Heart left ventricle (tissue), 16 donors: ENCODE data around the gene TIMM8B. TPM values are rescaled to one million over a fixed set of nuclear protein-coding genes. Genes with fewer than 3 reads are reported as not detected.

Experiments
- ATAC-seq, 4 donors: fragments of 200-7000 bp; cut with Tn5 transposase; one replicate each; pipeline ENCODE4 v1.9.1; 2020 to 2022; ENCODE audit warnings: moderate library complexity in 4 of 4, mild to moderate bottlenecking in 3 of 4, moderate number of reproducible peaks in 1 of 4
- DNase-seq, 5 donors: peaks; one replicate each; pipeline ENCODE4 v3.0.0-alpha.2; 2020
- H3K27ac ChIP-seq, 12 donors: fragments of 200-600 bp; sonication (generic) in 4 of 12; one replicate each; pipeline versions ENCODE4 v1.5.0 to v1.8.0; 2016 to 2022; ENCODE audit warnings: mild to moderate bottlenecking in 2 of 12
- H3K27me3 ChIP-seq, 9 donors: fragments of 200-600 bp; sonication (generic) in 2 of 9; one replicate each; pipeline versions ENCODE4 v1.5.1 to v1.8.0; 2016 to 2022; ENCODE audit warnings: mild to moderate bottlenecking in 3 of 9
- H3K36me3 ChIP-seq, 9 donors: fragments of 200-600 bp; sonication (generic) in 2 of 9; one replicate each; pipeline versions ENCODE4 v1.5.0 to v1.8.0; 2018 to 2022; ENCODE audit warnings: mild to moderate bottlenecking in 2 of 9
- H3K4me1 ChIP-seq, 12 donors: fragments of 200-600 bp; sonication (generic) in 4 of 12; one replicate each; pipeline versions ENCODE4 v1.5.0 to v1.8.0; 2016 to 2022; ENCODE audit warnings: mild to moderate bottlenecking in 3 of 12
- H3K4me3 ChIP-seq, 12 donors: fragments of 200-600 bp; sonication (generic) in 4 of 12; one replicate each; pipeline versions ENCODE4 v1.5.0 to v1.8.0; 2017 to 2022; ENCODE audit warnings: mild to moderate bottlenecking in 9 of 12, moderate library complexity in 4 of 12
- H3K9me3 ChIP-seq, 12 donors: fragments of 200-600 bp; sonication (generic) in 4 of 12; one replicate each; pipeline versions ENCODE4 v1.5.0 to v1.8.0; 2016 to 2022; ENCODE audit warnings: mild to moderate bottlenecking in 1 of 12
- POLR2A ChIP-seq, 2 donors: fragments of 450-650 bp; IDR thresholded peaks; one replicate each; pipeline ENCODE4 v1.6.1; 2017; ENCODE audit warnings: antibody characterized with exemption in 2 of 2, mild to moderate bottlenecking in 2 of 2, moderate library complexity in 2 of 2
- WGBS, 4 donors: extraction: QIAGEN DNeasy Blood & Tissue Kit in 2 of 4; methylation state at CpG; one replicate each; pipeline versions ENCODE4 v1.1.5 to v1.1.7; 2013 to 2018; 5-methylcytosine and 5-hydroxymethylcytosine counted together
- intact Hi-C, 10 donors: fragments of 100-400 bp; cut with DNase I; formaldehyde crosslinking; loops; one replicate each; pipeline versions ENCODE4 v1.11.1 to v1.14.2; 2022
- polyA plus RNA-seq, 2 donors: library from polyadenylated mRNA; stranded (reverse); fragments of 200-250 nt; gene quantifications; one replicate each; pipeline ENCODE4 v1.2.3, GENCODE V29; 2013
- total RNA-seq, 9 donors: library from RNA; depleted of rRNA in 2 of 9; stranded (reverse); fragments of >200 nt in 2 of 9; fragmentation: NEBNext Ultra II Directional in 3 of 9; extraction: Animal tissue kit (Norgen Biotek cat#: 25700) in 3 of 9; gene quantifications; one replicate each; pipeline versions ENCODE4 v1.1.0 to v1.2.4, GENCODE V29; 2016 to 2023
- TF ChIP-seq, protein P1 (sequence below), 12 donors: fragments of 200-600 bp; sonication (generic) in 4 of 12; IDR thresholded peaks; one replicate each; pipeline versions ENCODE4 v1.5.0 to v1.8.0; 2018 to 2022; ENCODE audit warnings: antibody characterized with exemption in 12 of 12, mild to moderate bottlenecking in 5 of 12
- donor health status: ischemic (EF 13 %, LVEDD 7.1; RV severe dilation, severe dysfunction).
- donor health status: healthy with polysubstance abuse.
- donor health status: DM: no; HTN: yes; CAD: no.
- donor health status: DM: no; HTN: no; CAD: no.
- donor health status: ischemic (EF 25% LVEDD 6.9; RV normal size, moderate dysfunction).
- donor health status: ischemic (EF 25% LVEDD 5.7; RV mildly dilated, moderate dysfunction).
- donor health status: healthy.
- donor health status: DM: yes; HTN: yes; CAD: no.
- donor health status: ischemic (EF 35%, LVEDD 5.7; RV mildly dilated, moderate dysfunction).
- donor health status: nonischemic (EF 11% LVEDD 7.7; RV severe dilation, severe dysfunction).
- donor health status: DM: yes; HTN: yes; CAD: no.
- donor health status: PGD.
- donor health status: ischemic (EF 29% LVEDD 5.4; RV normal size, mild dysfunction).
- donor health status: nonischemic (EF 23%, LVEDD 6.1; RV moderate dilation, normal function).

Gene TIMM8B
- total and polyA plus RNA-seq, 11 donors, result 113 to 327 (median 149) TPM

GRCh38 chr11:112042961-112043304 is 43.6 kb downstream of the TIMM8B start:
- intact Hi-C loops, result no loop called here

GRCh38 chr11:112042161-112042960 is 44.2 kb downstream of the TIMM8B start:
- ATAC-seq (no peak), DNase-seq (no peak)
- Histone ChIP-seq H3K27ac (no peak overlapping the region), H3K4me1 (peaks cover 0 to 15% (median 0%) of the 10 kb centered on the region in 12 donors), H3K9me3 (peaks cover 0 to 1% (median 0%) of the 10 kb centered on the region in 12 donors), H3K4me3 (no peak overlapping the region), H3K36me3 (peaks cover 0 to 100% (median 85%) of the 10 kb centered on the region in 9 donors), H3K27me3 (no peaks in the 10 kb centered on the region)
- TF ChIP-seq, protein P1, sequence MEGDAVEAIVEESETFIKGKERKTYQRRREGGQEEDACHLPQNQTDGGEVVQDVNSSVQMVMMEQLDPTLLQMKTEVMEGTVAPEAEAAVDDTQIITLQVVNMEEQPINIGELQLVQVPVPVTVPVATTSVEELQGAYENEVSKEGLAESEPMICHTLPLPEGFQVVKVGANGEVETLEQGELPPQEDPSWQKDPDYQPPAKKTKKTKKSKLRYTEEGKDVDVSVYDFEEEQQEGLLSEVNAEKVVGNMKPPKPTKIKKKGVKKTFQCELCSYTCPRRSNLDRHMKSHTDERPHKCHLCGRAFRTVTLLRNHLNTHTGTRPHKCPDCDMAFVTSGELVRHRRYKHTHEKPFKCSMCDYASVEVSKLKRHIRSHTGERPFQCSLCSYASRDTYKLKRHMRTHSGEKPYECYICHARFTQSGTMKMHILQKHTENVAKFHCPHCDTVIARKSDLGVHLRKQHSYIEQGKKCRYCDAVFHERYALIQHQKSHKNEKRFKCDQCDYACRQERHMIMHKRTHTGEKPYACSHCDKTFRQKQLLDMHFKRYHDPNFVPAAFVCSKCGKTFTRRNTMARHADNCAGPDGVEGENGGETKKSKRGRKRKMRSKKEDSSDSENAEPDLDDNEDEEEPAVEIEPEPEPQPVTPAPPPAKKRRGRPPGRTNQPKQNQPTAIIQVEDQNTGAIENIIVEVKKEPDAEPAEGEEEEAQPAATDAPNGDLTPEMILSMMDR (IDR thresholded peaks at IDR 0.05), result no peak
- TF ChIP-seq POLR2A (IDR thresholded peaks at IDR 0.05), result no peak
- 43 to 60% (median 52%) methylated on average over 6 of the region's 6 CpGs for WGBS, 4 donors
- intact Hi-C loops, result no loop called here

More at GRCh38 chr11:112042961-112043304, 43.6 kb downstream of the TIMM8B start:
- 87 to 94% (median 91%) methylated on average over 2 of the region's 2 CpGs for WGBS, 4 donors
- peaks cover 0 to 6% (median 0%) of the 10 kb centered on the region in 12 donors for H3K9me3 ChIP-seq
- ATAC-seq, result no peak
- peaks cover 0 to 11% (median under 1%) of the 10 kb centered on the region in 12 donors for H3K4me1 ChIP-seq
- H3K27ac ChIP-seq, result no peak overlapping the region
- no peak overlapping the region for H3K4me3 ChIP-seq
- H3K36me3 ChIP-seq, result peaks cover 0 to 99% (median 83%) of the 10 kb centered on the region in 9 donors
- TF ChIP-seq POLR2A (IDR thresholded peaks at IDR 0.05), result no peak
- TF ChIP-seq, protein P1 (IDR thresholded peaks at IDR 0.05), result no peak
- DNase-seq, result no peak
- H3K27me3 ChIP-seq, result no peaks in the 10 kb centered on the region

GRCh38 chr11:112037527-112037926 is 49.0 kb downstream of the TIMM8B start:
- no peak overlapping the region for H3K27ac ChIP-seq
- ATAC-seq (peak in 2 of 4 donors; percentile 66 to 67), DNase-seq (no peak)
- intact Hi-C loops, result no loop called here
- no peaks in the 10 kb centered on the region for H3K9me3 ChIP-seq
- H3K4me1 ChIP-seq, result peaks cover 0 to 15% (median 1%) of the 10 kb centered on the region in 12 donors
- H3K36me3 ChIP-seq, result peaks cover 2 to 96% (median 78%) of the 10 kb centered on the region in 9 donors
- no peak overlapping the region for H3K4me3 ChIP-seq
- TF ChIP-seq POLR2A (IDR thresholded peaks at IDR 0.05), result no peak
- TF ChIP-seq, protein P1 (IDR thresholded peaks at IDR 0.05), result no peak
- no peaks in the 10 kb centered on the region for H3K27me3 ChIP-seq

Other genes with a start within 250 kb of the TIMM8B start
- gene ALG9, start 215.2 kb downstream of the TIMM8B start, total RNA-seq, result 10 to 100 TPM; 13.5 to 26.5 (median 17.6) TPM
- gene ALG9, start 215.2 kb downstream of the TIMM8B start, polyA plus RNA-seq, result 10 to 100 TPM; 16.2 to 20.9 TPM
- 1 to 10 TPM in 6 of 9 donors, under 1 TPM in 3; 0.93 to 2.0 (median 1.3) TPM for gene FDXACB1, start 207.6 kb downstream of the TIMM8B start, total RNA-seq
- gene FDXACB1, start 207.6 kb downstream of the TIMM8B start, polyA plus RNA-seq, result 1 to 10 TPM in 1 of 2 donors, under 1 TPM in 1; 0.69 to 1.1 TPM
- 10 to 100 TPM; 11.9 to 38.7 (median 31.8) TPM for gene CFAP68, start 207.2 kb downstream of the TIMM8B start, total RNA-seq
- 10 to 100 TPM; 12.9 to 39.5 TPM for gene CFAP68, start 207.2 kb downstream of the TIMM8B start, polyA plus RNA-seq
- over 10,000 TPM in 2 of 9 donors, 1,000 to 10,000 TPM in 7; 4,504 to 20,720 (median 7,991) TPM for gene CRYAB, start 175.0 kb downstream of the TIMM8B start, total RNA-seq
- over 10,000 TPM; 11,485 to 15,236 TPM for gene CRYAB, start 175.0 kb downstream of the TIMM8B start, polyA plus RNA-seq
- gene HSPB2, start 174.0 kb downstream of the TIMM8B start, total RNA-seq, result 10 to 100 TPM in 7 of 9 donors, 1 to 10 TPM in 2; 5.5 to 66.7 (median 20.9) TPM
- 10 to 100 TPM; 59.8 to 67.9 TPM for gene HSPB2, start 174.0 kb downstream of the TIMM8B start, polyA plus RNA-seq
- gene C11orf52, start 167.8 kb downstream of the TIMM8B start, total RNA-seq, result 1 to 10 TPM in 8 of 9 donors, under 1 TPM in 1; 0.79 to 8.3 (median 2.0) TPM
- gene C11orf52, start 167.8 kb downstream of the TIMM8B start, polyA plus RNA-seq, result 1 to 10 TPM; 2.3 to 2.9 TPM
- gene DIXDC1, start 149.4 kb downstream of the TIMM8B start, total RNA-seq, result 10 to 100 TPM; 15.0 to 34.9 (median 20.5) TPM
- 10 to 100 TPM in 1 of 2 donors, 1 to 10 TPM in 1; 3.9 to 10.6 TPM for gene DIXDC1, start 149.4 kb downstream of the TIMM8B start, polyA plus RNA-seq
- gene DLAT, start 61.3 kb downstream of the TIMM8B start, total RNA-seq, result 100 to 1,000 TPM; 110 to 179 (median 160) TPM
- 10 to 100 TPM; 48.7 to 98.3 TPM for gene DLAT, start 61.3 kb downstream of the TIMM8B start, polyA plus RNA-seq
- gene PIH1D2, start 12.7 kb downstream of the TIMM8B start, total RNA-seq, result 1 to 10 TPM; 1.4 to 6.9 (median 2.1) TPM
- gene PIH1D2, start 12.7 kb downstream of the TIMM8B start, polyA plus RNA-seq, result 1 to 10 TPM; 1.4 to 2.4 TPM
- 10 to 100 TPM in 3 of 9 donors, 1 to 10 TPM in 6; 5.1 to 12.5 (median 7.6) TPM for gene NKAPD1, start 12.5 kb downstream of the TIMM8B start, total RNA-seq
- gene NKAPD1, start 12.5 kb downstream of the TIMM8B start, polyA plus RNA-seq, result 10 to 100 TPM in 1 of 2 donors, 1 to 10 TPM in 1; 4.2 to 10.9 TPM
- gene SDHD, start 117 bp upstream of the TIMM8B start, total RNA-seq, result 100 to 1,000 TPM; 173 to 314 (median 245) TPM
- gene SDHD, start 117 bp upstream of the TIMM8B start, polyA plus RNA-seq, result 100 to 1,000 TPM; 235 to 236 TPM
- 10 to 100 TPM in 2 of 9 donors, 1 to 10 TPM in 6, under 1 TPM in 1; 0.88 to 23.9 (median 2.0) TPM for gene IL18, start 77.3 kb upstream of the TIMM8B start, total RNA-seq
- gene IL18, start 77.3 kb upstream of the TIMM8B start, polyA plus RNA-seq, result 1 to 10 TPM; 1.1 to 3.4 TPM
- gene TEX12, start 80.6 kb upstream of the TIMM8B start, total RNA-seq, result under 1 TPM in 2 of 9 donors, not detected in 7; 0.36 to 0.57 TPM
- under 1 TPM in 1 of 2 donors, not detected in 1; 0.27 TPM for gene TEX12, start 80.6 kb upstream of the TIMM8B start, polyA plus RNA-seq
- 100 to 1,000 TPM in 4 of 9 donors, 10 to 100 TPM in 5; 51.8 to 126 (median 86.1) TPM for gene BCO2, start 88.8 kb upstream of the TIMM8B start, total RNA-seq
- 10 to 100 TPM; 58.4 to 80.7 TPM for gene BCO2, start 88.8 kb upstream of the TIMM8B start, polyA plus RNA-seq
- 10 to 100 TPM; 21.6 to 45.8 (median 29.9) TPM for gene PTS, start 139.7 kb upstream of the TIMM8B start, total RNA-seq
- gene PTS, start 139.7 kb upstream of the TIMM8B start, polyA plus RNA-seq, result 10 to 100 TPM; 54.4 to 77.7 TPM
- not detected for gene PLET1, start 174.1 kb upstream of the TIMM8B start, total RNA-seq
- gene PLET1, start 174.1 kb upstream of the TIMM8B start, polyA plus RNA-seq, result not detected